Stimulated activated CD4-positive, alpha-beta T cell treated with anti-CD3 and anti-CD28 coated beads, Interleukin-1b, Interleukin-23, amount 100 ng/mL, for 1 hour (primary cell): ENCODE measurements around the gene BSPRY.
"Not testable (repeated sequence)": the region's sequence is repeated elsewhere in the genome, so short reads cannot be mapped to it uniquely, and the experiment has no call there.

Experiments
- DNase-seq, 2 donors: peaks; one replicate each; pipeline ENCODE4 v3.0.0-alpha.2; 2020; ENCODE audit warnings: low read depth in 2 of 2

Gene BSPRY

GRCh38 chr9:113341712-113342410 lies 7.5 kb upstream of the BSPRY start:
- no peak for DNase-seq

GRCh38 chr9:113343732-113344231 lies 5.6 kb upstream of the BSPRY start:
- no peak for DNase-seq

GRCh38 chr9:113345190-113345589 lies 4.2 kb upstream of the BSPRY start:
- DNase-seq: no peak

GRCh38 chr9:113345671-113346070 lies 3.7 kb upstream of the BSPRY start:
- DNase-seq: no peak

GRCh38 chr9:113348437-113348836 lies 904 bp upstream of the BSPRY start:
- DNase-seq: no peak

GRCh38 chr9:113349066-113349444 lies 286 bp upstream of the BSPRY start:
- DNase-seq: no peak

- DNase-seq: no peak
Observed at GRCh38 chr9:113350107-113350661, 843 bp downstream of the BSPRY start.

- DNase-seq: no peak
Observed at GRCh38 chr9:113350937-113351336, 1.6 kb downstream of the BSPRY start.

GRCh38 chr9:113352006-113352405 lies 2.7 kb downstream of the BSPRY start:
- DNase-seq: no peak

GRCh38 chr9:113352411-113352810 lies 3.1 kb downstream of the BSPRY start:
- no peak for DNase-seq

- no peak for DNase-seq
Observed at GRCh38 chr9:113355040-113355596, 5.8 kb downstream of the BSPRY start.

- no peak for DNase-seq
Observed at GRCh38 chr9:113356686-113357292, 7.4 kb downstream of the BSPRY start.

- DNase-seq: no peak
Observed at GRCh38 chr9:113359385-113359784, 10.0 kb downstream of the BSPRY start.

GRCh38 chr9:113360242-113360842 lies 11.0 kb downstream of the BSPRY start:
- no peak for DNase-seq

GRCh38 chr9:113361304-113362018 lies 12.1 kb downstream of the BSPRY start:
- no peak for DNase-seq

- DNase-seq: no peak
Observed at GRCh38 chr9:113363336-113363735, 14.0 kb downstream of the BSPRY start.

GRCh38 chr9:113364951-113365350 lies 15.6 kb downstream of the BSPRY start:
- DNase-seq: no peak

- DNase-seq: not testable (repeated sequence)
Observed at GRCh38 chr9:113365652-113366051, 16.3 kb downstream of the BSPRY start.

GRCh38 chr9:113368348-113368981 lies 19.1 kb downstream of the BSPRY start:
- DNase-seq: no peak

- DNase-seq: no peak
Observed at GRCh38 chr9:113368982-113369854, 19.9 kb downstream of the BSPRY start.

- no peak for DNase-seq
Observed at GRCh38 chr9:113369855-113370140, 20.5 kb downstream of the BSPRY start.
